Common myeloid progenitor, CD34-positive (primary cell): ENCODE measurements around the gene OSCP1.

Experiments used
- CTCF ChIA-PET: fragments of 350-600 bp; sonication (Branson Sonifier 250); formaldehyde crosslinking; loops from one replicate; lab custom pipeline; 2021; ENCODE audit warnings: antibody characterized with exemption; lab: Charles Lee
- POLR2A ChIA-PET: fragments of 350-600 bp; sonication (Branson Sonifier 250); formaldehyde crosslinking; loops from one replicate; lab custom pipeline; 2021; ENCODE audit warnings: antibody characterized with exemption; lab: Charles Lee
- DNase-seq, 3 donors: peaks; one replicate each; pipeline versions ENCODE4 v3.0.0 to v3.0.0-alpha.2; 2013
- H3K27ac ChIP-seq, 2 experiments: 1 replicate in 1 of 2; 2 replicates in 1 of 2; pipeline ENCODE4 v1.7.0; 2013; ENCODE audit warnings: inconsistent platforms in 2 of 2, low read length in 2 of 2, mild to moderate bottlenecking in 2 of 2, low read depth in 1 of 2, moderate library complexity in 1 of 2; ENCODE audit not compliant: severe bottlenecking in 2 of 2, insufficient read depth in 1 of 2, poor library complexity in 1 of 2
- H3K27me3 ChIP-seq, 5 experiments: replicated peaks in 2 of 5; 1 replicate in 3 of 5; 2 replicates in 2 of 5; pipeline versions ENCODE4 v1.6.1 to v1.7.0; 2013; ENCODE audit warnings: low read length in 4 of 5, mild to moderate bottlenecking in 2 of 5, moderate library complexity in 2 of 5, inconsistent platforms in 1 of 5; ENCODE audit not compliant: insufficient read depth in 5 of 5, control insufficient read depth in 4 of 5
- H3K36me3 ChIP-seq, 4 experiments: 1 replicate in 2 of 4; 2 replicates in 2 of 4; pipeline versions ENCODE4 v1.6.1 to v1.7.0; 2013; ENCODE audit warnings: low read length in 3 of 4, control low read depth in 1 of 4, mild to moderate bottlenecking in 1 of 4; ENCODE audit not compliant: control insufficient read depth in 4 of 4, insufficient read depth in 4 of 4
- H3K4me1 ChIP-seq, 4 experiments: 1 replicate in 3 of 4; 2 replicates in 1 of 4; pipeline versions ENCODE4 v1.6.1 to v1.7.1; 2013; ENCODE audit warnings: low read length in 3 of 4, mild to moderate bottlenecking in 3 of 4, control low read depth in 1 of 4, inconsistent platforms in 1 of 4, moderate library complexity in 1 of 4; ENCODE audit not compliant: control insufficient read depth in 4 of 4, insufficient read depth in 4 of 4; ENCODE audit errors: control extremely low read depth in 1 of 4
- H3K4me3 ChIP-seq, 7 experiments: 1 replicate in 4 of 7; 2 replicates in 3 of 7; pipeline versions ENCODE4 v1.5.1 to v1.7.0; 2013; ENCODE audit warnings: mild to moderate bottlenecking in 7 of 7, low read length in 6 of 7, moderate library complexity in 6 of 7, inconsistent platforms in 2 of 7, low read depth in 2 of 7, control low read depth in 1 of 7; ENCODE audit not compliant: insufficient read depth in 4 of 7, control insufficient read depth in 1 of 7; ENCODE audit errors: extremely low read depth in 1 of 7
- H3K9me3 ChIP-seq, 5 experiments: 1 replicate in 4 of 5; 2 replicates in 1 of 5; pipeline versions ENCODE4 v1.6.1 to v1.7.1; 2013; ENCODE audit warnings: low read length in 4 of 5, mild to moderate bottlenecking in 2 of 5, inconsistent platforms in 1 of 5, low read depth in 1 of 5, moderate library complexity in 1 of 5; ENCODE audit not compliant: control insufficient read depth in 4 of 5, insufficient read depth in 2 of 5; ENCODE audit errors: control extremely low read depth in 1 of 5
- WGBS: methylation state at CpG from one replicate; pipeline ENCODE4 v1.1.5; 2013; ENCODE audit not compliant: insufficient coverage; 5-methylcytosine and 5-hydroxymethylcytosine counted together

The OSCP1 gene

GRCh38 chr1:36383240-36383639, 67.0 kb downstream of the OSCP1 start:
- DNase-seq: no peak
- H3K9me3 ChIP-seq: no peaks in the 10 kb centered on the region
- no peak overlapping the region for H3K4me3 ChIP-seq
- H3K27me3 ChIP-seq: no peaks in the 10 kb centered on the region
- ChIA-PET POLR2A (no interaction called here), CTCF (interaction anchor here (2.0 to 2.5 kb wide), 2 partner anchors 31 to 41 kb away, joined by 5 to 12 read pairs; no protein-coding TSS in a partner anchor)
- peak overlapping the region in 1 of 2 experiments; percentile 96 for H3K27ac ChIP-seq
- H3K4me1 ChIP-seq: peaks cover 19 to 61% (median 45%) of the 10 kb centered on the region in 4 experiments
- WGBS: 94% methylated on average over 4 of the region's 4 CpGs
- peaks cover 0 to 7% (median 3%) of the 10 kb centered on the region in 4 experiments for H3K36me3 ChIP-seq

DNA sequence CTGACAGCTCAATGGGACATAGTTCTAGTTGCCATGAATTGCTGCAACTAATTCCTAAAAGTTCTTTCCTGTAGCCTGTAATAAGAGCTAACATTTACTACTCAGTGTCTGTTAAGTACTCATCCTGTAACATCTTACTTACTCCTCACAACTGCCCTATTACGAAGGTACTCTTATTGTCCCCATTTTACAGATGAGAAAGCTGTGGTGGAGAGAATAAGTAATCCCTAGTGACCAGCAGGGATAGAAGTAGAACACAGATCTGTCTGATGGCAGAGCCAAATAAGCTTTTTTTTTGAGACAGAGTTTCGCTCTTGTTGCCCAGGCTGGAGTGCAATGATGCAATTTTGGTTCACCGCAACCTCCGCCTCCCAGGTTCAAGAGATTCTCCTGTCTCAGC, 67.6 kb downstream of the OSCP1 start:
- no peaks in the 10 kb centered on the region for H3K9me3 ChIP-seq
- H3K36me3 ChIP-seq: peaks cover 0 to 12% (median 3%) of the 10 kb centered on the region in 4 experiments
- H3K27ac ChIP-seq: no peak overlapping the region
- CTCF ChIA-PET: interaction anchor here (2.5 kb wide), 1 partner anchor 40 kb away, joined by 12 read pairs; no protein-coding TSS in a partner anchor
- DNase-seq: no peak
- 100% methylated on average over 3 of the region's 4 CpGs for WGBS
- H3K4me3 ChIP-seq: no peak overlapping the region
- H3K27me3 ChIP-seq: no peaks in the 10 kb centered on the region
- POLR2A ChIA-PET: interaction anchor here (0.7 kb wide), 1 partner anchor 590 kb away, joined by 3 read pairs; no protein-coding TSS in a partner anchor
- H3K4me1 ChIP-seq: peaks cover 19 to 62% (median 48%) of the 10 kb centered on the region in 4 experiments

DNA sequence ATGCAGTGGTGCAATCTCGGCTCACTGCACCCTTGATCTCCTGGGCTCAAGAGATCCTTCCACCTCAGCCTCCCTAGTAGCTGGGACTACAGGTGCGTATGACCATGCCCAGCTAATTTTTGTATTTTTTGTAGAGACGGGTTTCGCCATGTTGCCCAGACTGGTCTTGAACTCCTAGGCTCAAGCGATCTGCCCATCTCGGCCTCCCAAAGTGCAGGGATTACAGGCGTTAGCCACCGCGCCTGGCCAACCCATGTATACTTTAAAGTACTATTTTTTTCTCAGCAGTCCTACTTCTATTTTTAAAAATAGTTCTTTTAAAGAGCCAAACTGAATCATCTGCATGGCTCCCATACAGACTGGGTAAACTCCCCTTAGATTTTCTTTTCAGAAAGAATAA, 68.0 kb downstream of the OSCP1 start:
- Histone ChIP-seq H3K4me1 (peaks cover 16 to 61% (median 46%) of the 10 kb centered on the region in 4 experiments), H3K4me3 (no peak overlapping the region), H3K36me3 (peaks cover 0 to 15% (median 3%) of the 10 kb centered on the region in 4 experiments), H3K9me3 (no peaks in the 10 kb centered on the region), H3K27me3 (no peaks in the 10 kb centered on the region), H3K27ac (no peak overlapping the region)
- ChIA-PET CTCF (interaction anchor here (1.1 to 2.5 kb wide), 2 partner anchors 37 to 40 kb away, joined by 3 to 12 read pairs; no protein-coding TSS in a partner anchor), POLR2A (interaction anchor here (0.7 kb wide), 1 partner anchor 590 kb away, joined by 3 read pairs; no protein-coding TSS in a partner anchor)
- WGBS: 92% methylated on average over 6 of the region's 9 CpGs
- DNase-seq: no peak

DNA sequence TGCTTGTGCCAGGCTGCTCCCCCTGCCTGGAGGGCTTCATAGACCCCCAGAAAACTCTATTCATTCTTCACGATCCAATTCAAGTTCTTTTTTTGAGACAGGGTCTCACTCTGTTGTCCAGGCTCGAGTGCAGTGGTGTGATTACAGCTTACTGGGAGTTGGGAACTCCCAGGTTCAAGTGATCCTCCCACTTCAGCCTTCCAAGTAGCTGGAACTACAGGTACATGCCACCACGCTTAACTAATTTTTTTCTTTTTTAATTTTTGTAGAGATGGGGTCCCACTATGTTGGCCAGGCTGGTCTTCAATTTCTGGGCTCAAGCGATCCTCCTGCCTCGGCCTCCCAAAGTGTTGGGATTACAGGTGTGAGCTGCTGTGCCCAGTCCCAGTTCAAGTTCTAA, 68.8 kb downstream of the OSCP1 start:
- DNase-seq: no peak
- H3K27ac ChIP-seq: no peak overlapping the region
- ChIA-PET CTCF (interaction anchor here (1.1 to 2.5 kb wide), 2 partner anchors 38 to 39 kb away, joined by 3 to 12 read pairs; no protein-coding TSS in a partner anchor), POLR2A (no interaction called here)
- no peaks in the 10 kb centered on the region for H3K9me3 ChIP-seq
- H3K27me3 ChIP-seq: no peaks in the 10 kb centered on the region
- WGBS: 100% methylated on average over 4 of the region's 5 CpGs
- no peak overlapping the region for H3K4me3 ChIP-seq
- peaks cover 10 to 58% (median 40%) of the 10 kb centered on the region in 4 experiments for H3K4me1 ChIP-seq
- peaks cover 0 to 16% (median 3%) of the 10 kb centered on the region in 4 experiments for H3K36me3 ChIP-seq

DNA sequence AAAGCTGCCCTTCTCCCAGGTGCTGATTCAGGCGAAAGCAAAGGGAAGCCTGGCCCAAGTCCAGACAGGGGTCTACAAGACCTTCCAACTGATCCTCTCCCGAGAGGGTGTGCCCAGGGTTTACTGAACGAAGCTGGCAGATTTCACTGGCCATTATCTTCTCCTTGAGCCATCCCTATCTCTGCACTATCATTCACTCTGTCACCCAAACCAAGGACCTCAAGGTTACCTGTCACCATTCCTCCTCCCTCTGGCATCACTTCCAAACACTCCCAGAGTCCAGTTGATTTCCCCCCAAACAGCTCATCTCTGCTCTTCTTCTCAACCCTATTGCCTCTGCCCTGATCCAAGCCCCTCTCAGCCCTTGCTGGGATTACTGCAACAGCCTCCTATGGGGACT, 69.5 kb downstream of the OSCP1 start:
- Histone ChIP-seq H3K4me1 (peaks cover 13 to 60% (median 43%) of the 10 kb centered on the region in 4 experiments), H3K9me3 (no peaks in the 10 kb centered on the region), H3K27ac (no peak overlapping the region), H3K36me3 (peaks cover 0 to 21% (median 3%) of the 10 kb centered on the region in 4 experiments), H3K4me3 (no peak overlapping the region), H3K27me3 (no peaks in the 10 kb centered on the region)
- ChIA-PET POLR2A (interaction anchor here (1.2 kb wide), 1 partner anchor 13 kb away, joined by 4 read pairs; no protein-coding TSS in a partner anchor), CTCF (interaction anchor here (2.5 kb wide), 1 partner anchor 38 kb away, joined by 12 read pairs; no protein-coding TSS in a partner anchor)
- 95% methylated on average over 3 of the region's 3 CpGs for WGBS
- no peak for DNase-seq

- no peak for DNase-seq
- H3K9me3 ChIP-seq: no peaks in the 10 kb centered on the region
- no peak overlapping the region for H3K27ac ChIP-seq
- ChIA-PET POLR2A (interaction anchor here (1.2 kb wide), 1 partner anchor 13 kb away, joined by 4 read pairs; no protein-coding TSS in a partner anchor), CTCF (interaction anchor here (1.5 kb wide), 1 partner anchor 20 kb away, joined by 6 read pairs; no protein-coding TSS in a partner anchor)
- WGBS: 95% methylated on average over 4 of the region's 5 CpGs
- peaks cover 13 to 66% (median 48%) of the 10 kb centered on the region in 4 experiments for H3K4me1 ChIP-seq
- no peak overlapping the region for H3K4me3 ChIP-seq
- peaks cover 0 to 21% (median 3%) of the 10 kb centered on the region in 4 experiments for H3K36me3 ChIP-seq
- no peaks in the 10 kb centered on the region for H3K27me3 ChIP-seq
These were observed 70.1 kb downstream of the OSCP1 start for GRCh38 chr1:36380143-36380619.
